H1 (cell line): ENCODE results near the gene FLRT2. TPM values are rescaled to one million over a fixed set of nuclear protein-coding genes. Genes with fewer than 3 reads are reported as not detected.

Experiments
- CTCF ChIA-PET: fragments of 300-600 bp; sonication (Branson Sonifier 250); formaldehyde crosslinking; loops from one replicate; lab custom pipeline; 2021; ENCODE audit not compliant: partially characterized antibody; lab: Charles Lee
- POLR2A ChIA-PET: fragments of 300-600 bp; sonication (Branson Sonifier 250); formaldehyde crosslinking; loops from one replicate; lab custom pipeline; 2021; ENCODE audit warnings: inconsistent platforms; ENCODE audit not compliant: partially characterized antibody; lab: Charles Lee
- DNase-seq, 2 experiments: peaks; one replicate each; pipeline versions ENCODE4 v3.0.0 to v3.0.0-alpha.2; 2010 to 2022; ENCODE audit warnings: low spot score in 2 of 2, low read depth in 1 of 2, mixed read lengths in 1 of 2
- FAIRE-seq: peaks from 2 replicates; lab custom pipeline; 2011; peaks lifted over from hg19 to GRCh38; lab: Jason Lieb, UNC
- H2AFZ ChIP-seq: 2 replicates; pipeline ENCODE4 v1.8.1; 2012; ENCODE audit warnings: low read length, inconsistent platforms
- H2AK5ac ChIP-seq: 2 replicates; pipeline ENCODE4 v1.6.1; 2013; ENCODE audit warnings: low read depth, low read length
- H2BK120ac ChIP-seq: replicated peaks from 2 replicates; pipeline ENCODE3; 2013; ENCODE audit warnings: low read depth, low read length, inconsistent platforms
- H2BK12ac ChIP-seq: 2 replicates; pipeline ENCODE4 v1.6.1; 2013; ENCODE audit warnings: low read depth, low read length
- H2BK15ac ChIP-seq: 2 replicates; pipeline ENCODE4 v1.6.1; 2013; ENCODE audit warnings: low read length
- H2BK20ac ChIP-seq: 2 replicates; pipeline ENCODE4 v1.6.1; 2013; ENCODE audit warnings: low read length
- H2BK5ac ChIP-seq: 2 replicates; pipeline ENCODE4 v1.6.1; 2013; ENCODE audit warnings: low read depth, low read length
- H3K14ac ChIP-seq: 2 replicates; pipeline ENCODE4 v1.6.1; 2013; ENCODE audit warnings: inconsistent platforms; ENCODE audit not compliant: insufficient read length
- H3K18ac ChIP-seq: 2 replicates; pipeline ENCODE4 v1.6.1; 2013; ENCODE audit warnings: low read length; ENCODE audit errors: extremely low read depth
- H3K23ac ChIP-seq: 2 replicates; pipeline ENCODE4 v1.6.1; 2013; ENCODE audit warnings: inconsistent platforms; ENCODE audit not compliant: insufficient read length
- H3K23me2 ChIP-seq: 2 replicates; pipeline ENCODE4 v1.6.1; 2013; ENCODE audit warnings: low read depth, low read length
- H3K27ac ChIP-seq: 2 replicates; pipeline ENCODE4 v1.6.1; 2011; ENCODE audit warnings: low read depth, low read length, inconsistent platforms
- H3K27me3 ChIP-seq, 4 experiments: replicated peaks in 1 of 4; 1 replicate in 1 of 4; 2 replicates in 3 of 4; pipeline versions ENCODE4 v1.6.1 to v1.8.1; 2011 to 2013; ENCODE audit warnings: low read length in 3 of 4, mild to moderate bottlenecking in 3 of 4, inconsistent platforms in 2 of 4, mixed read lengths in 2 of 4, moderate library complexity in 1 of 4; ENCODE audit not compliant: control insufficient read depth in 3 of 4, insufficient read depth in 3 of 4; ENCODE audit errors: extremely low read depth in 1 of 4
- H3K36me3 ChIP-seq, 4 experiments: 2 replicates each; pipeline versions ENCODE4 v1.6.1 to v1.8.1; 2011 to 2013; ENCODE audit warnings: mild to moderate bottlenecking in 4 of 4, low read length in 3 of 4, moderate library complexity in 2 of 4, control low read depth in 1 of 4, inconsistent platforms in 1 of 4; ENCODE audit not compliant: insufficient read depth in 4 of 4, control insufficient read depth in 2 of 4
- H3K4ac ChIP-seq: replicated peaks from 2 replicates; pipeline ENCODE3; 2013; ENCODE audit warnings: low read length, low read depth, mixed read lengths, inconsistent platforms; ENCODE audit not compliant: insufficient read length
- H3K4me1 ChIP-seq, 4 experiments: replicated peaks in 1 of 4; 1 replicate in 1 of 4; 2 replicates in 3 of 4; pipeline versions ENCODE4 v1.6.1 to v1.8.1; 2011 to 2013; ENCODE audit warnings: low read length in 3 of 4, inconsistent platforms in 2 of 4, mixed read lengths in 1 of 4; ENCODE audit not compliant: insufficient read depth in 4 of 4, control insufficient read depth in 3 of 4
- H3K4me2 ChIP-seq, 2 experiments: 2 replicates each; pipeline versions ENCODE4 v1.6.1 to v1.8.1; 2011 to 2013; ENCODE audit warnings: low read depth in 2 of 2, low read length in 2 of 2, control low read depth in 1 of 2, inconsistent platforms in 1 of 2, mild to moderate bottlenecking in 1 of 2; ENCODE audit not compliant: insufficient read depth in 1 of 2
- H3K4me3 ChIP-seq, 4 experiments: fragments of 200-600, 300-600 bp in 1 of 4; sonication (generic), shearing (Covaris generic), sonication (Bioruptor Twin) in 1 of 4; 2 replicates each; pipeline versions ENCODE4 v1.5.1 to v1.8.1; 2011 to 2016; ENCODE audit warnings: low read length in 4 of 4, low read depth in 3 of 4, control low read depth in 2 of 4, inconsistent platforms in 2 of 4, mild to moderate bottlenecking in 2 of 4, mixed read lengths in 1 of 4, moderate library complexity in 1 of 4; ENCODE audit not compliant: insufficient read depth in 2 of 4; ENCODE audit errors: extremely low read depth in 1 of 4
- H3K56ac ChIP-seq: replicated peaks from 2 replicates; pipeline ENCODE3; 2013; ENCODE audit warnings: low read depth, mild to moderate bottlenecking, mixed read lengths, low read length, inconsistent platforms; ENCODE audit not compliant: insufficient read length
- H3K79me1 ChIP-seq: 2 replicates; pipeline ENCODE4 v1.6.1; 2013; ENCODE audit warnings: low read depth, low read length, control low read depth
- H3K79me2 ChIP-seq, 2 experiments: 2 replicates each; pipeline versions ENCODE4 v1.6.1 to v1.8.1; 2012 to 2013; ENCODE audit warnings: low read length in 2 of 2, mild to moderate bottlenecking in 2 of 2, inconsistent platforms in 1 of 2; ENCODE audit not compliant: insufficient read depth in 2 of 2, control insufficient read depth in 1 of 2
- H3K9ac ChIP-seq, 4 experiments: replicated peaks in 1 of 4; 1 replicate in 1 of 4; 2 replicates in 3 of 4; pipeline versions ENCODE4 v1.6.1 to v1.8.1; 2011 to 2013; ENCODE audit warnings: low read depth in 3 of 4, low read length in 3 of 4, control low read depth in 2 of 4, mild to moderate bottlenecking in 2 of 4, moderate library complexity in 2 of 4, inconsistent platforms in 1 of 4; ENCODE audit errors: extremely low read depth in 1 of 4
- H3K9me3 ChIP-seq, 2 experiments: 2 replicates each; pipeline versions ENCODE4 v1.6.1 to v1.8.1; 2012 to 2013; ENCODE audit warnings: mild to moderate bottlenecking in 2 of 2, moderate library complexity in 2 of 2, control low read depth in 1 of 2, inconsistent platforms in 1 of 2, low read depth in 1 of 2, low read length in 1 of 2, mixed read lengths in 1 of 2; ENCODE audit not compliant: insufficient read depth in 2 of 2
- H4K20me1 ChIP-seq, 2 experiments: replicated peaks in 1 of 2; 2 replicates each; pipeline versions ENCODE3 to v1.8.1; 2011 to 2013; ENCODE audit warnings: inconsistent platforms in 2 of 2, low read length in 2 of 2, mild to moderate bottlenecking in 1 of 2; ENCODE audit not compliant: insufficient read depth in 2 of 2, control insufficient read depth in 1 of 2
- H4K5ac ChIP-seq: 2 replicates; pipeline ENCODE4 v1.6.1; 2013; ENCODE audit warnings: low read length, low read depth, mixed read lengths, inconsistent platforms; ENCODE audit not compliant: insufficient read length
- H4K8ac ChIP-seq: 2 replicates; pipeline ENCODE4 v1.8.0; 2013; ENCODE audit warnings: mild to moderate bottlenecking, moderate library complexity, low read length, inconsistent platforms; ENCODE audit not compliant: insufficient read depth; ENCODE audit errors: extremely low read depth
- H4K91ac ChIP-seq: replicated peaks from 2 replicates; pipeline ENCODE3; 2013; ENCODE audit warnings: low read length, mixed read lengths, inconsistent platforms; ENCODE audit not compliant: insufficient read length
- TBP ChIP-seq: IDR thresholded peaks from 2 replicates; pipeline ENCODE4 v1.6.1; 2011; ENCODE audit warnings: low read depth, low read length, improper control_type of control experiment
- WGBS, 2 experiments: shearing (Covaris generic) in 1 of 2; methylation state at CpG; one replicate each; pipeline versions ENCODE4 v1.1.6 to v1.1.7; 2013 to 2015; ENCODE audit warnings: low lambda C conversion rate in 2 of 2, mixed read lengths in 2 of 2, inconsistent platforms in 1 of 2, low coverage in 1 of 2, missing lambda C conversion rate in 1 of 2; ENCODE audit not compliant: insufficient replicate concordance in 2 of 2, insufficient coverage in 1 of 2, insufficient read length in 1 of 2; ENCODE audit errors: extremely low coverage in 1 of 2, missing lambda C conversion rate in 1 of 2; 5-methylcytosine and 5-hydroxymethylcytosine counted together
- polyA plus RNA-seq, 7 experiments: library from polyadenylated mRNA; depleted of rRNA in 3 of 7; stranded (reverse) in 5 of 7; unstranded in 2 of 7; fragments of >200 nt in 5 of 7; fragments of 200-250 nt in 2 of 7; gene quantifications; 1 replicate in 5 of 7; 2 replicates in 1 of 7; 4 replicates in 1 of 7; pipeline versions ENCODE4 v1.2.1 to v1.2.3, GENCODE V29; 2011 to 2013; ENCODE audit warnings: missing spikeins in 2 of 7, mixed read lengths in 2 of 7
- total RNA-seq: library from RNA; stranded (reverse); fragmentation: NEBNext Ultra II Directional; extraction: Animal tissue kit (Norgen Biotek cat#: 25700); gene quantifications from 2 replicates; pipeline ENCODE4 v1.2.1, GENCODE V29; 2021

The FLRT2 gene
- total and polyA plus RNA-seq, 2 of the 8 experiments (the other 6 are each of a cell fraction or from before 2014, with no cell fraction given) = 2.4 to 6.9 TPM

DNA sequence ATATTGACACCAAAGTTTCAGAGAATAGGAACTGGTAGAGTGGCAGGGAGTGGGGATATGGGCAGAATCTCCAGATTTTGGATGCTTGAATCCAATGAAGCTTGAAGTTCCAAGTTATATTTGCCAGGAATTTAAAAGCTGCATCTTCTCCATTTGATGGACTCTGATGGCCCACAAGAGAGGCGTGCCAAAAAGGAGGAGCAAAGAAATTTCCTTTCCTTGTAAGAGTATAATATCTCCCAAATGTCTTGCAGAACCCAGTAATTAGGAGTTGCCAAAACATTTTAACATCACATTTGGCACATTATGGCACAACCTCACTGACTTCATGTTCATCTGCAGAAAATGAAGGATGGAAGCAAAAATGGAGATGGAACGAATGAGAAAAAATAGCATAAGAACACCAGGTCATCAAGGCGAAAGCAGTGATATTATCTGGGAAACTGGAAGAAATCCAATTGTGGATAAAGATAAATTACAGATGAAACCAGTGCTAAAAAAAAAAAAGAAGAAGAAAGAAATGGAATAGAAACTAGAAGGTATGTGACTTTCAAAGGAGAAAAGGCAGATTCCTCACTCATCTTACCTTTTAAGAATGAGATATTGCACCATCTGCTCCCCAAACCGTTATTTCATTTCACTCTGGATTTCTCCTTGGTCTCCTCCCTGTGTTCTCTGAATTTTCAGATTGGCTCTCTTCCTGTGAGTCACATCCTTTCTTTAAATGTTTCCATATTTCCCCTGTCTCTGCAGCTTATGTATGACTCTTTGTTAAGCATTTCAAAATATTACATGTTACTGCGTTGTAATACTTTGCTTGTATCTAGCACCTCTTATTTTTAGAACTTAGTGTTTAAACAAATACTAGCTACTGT is 13.5 kb upstream of the FLRT2 start:
- H3K27ac ChIP-seq = no peak overlapping the region
- H3K4ac ChIP-seq = no peak overlapping the region
- no peak overlapping the region for H4K5ac ChIP-seq
- no peak overlapping the region for H3K18ac ChIP-seq
- H3K79me1 ChIP-seq = no peaks in the 10 kb centered on the region
- POLR2A ChIA-PET = no interaction called here
- H2BK5ac ChIP-seq = no peak overlapping the region
- 91% methylated on average over 5 of the region's 5 CpGs; no CpG with 5 or more reads in 1 of the 2 experiments for WGBS, 2 experiments
- no peaks in the 10 kb centered on the region for H3K36me3 ChIP-seq
- H2BK15ac ChIP-seq = no peak overlapping the region
- H3K23me2 ChIP-seq = no peaks in the 10 kb centered on the region; the same call in 1 of the 2 replicates
- H3K23ac ChIP-seq = no peak overlapping the region
- H3K4me1 ChIP-seq = no peaks in the 10 kb centered on the region
- no peak overlapping the region for H2AK5ac ChIP-seq
- no peak overlapping the region for H3K56ac ChIP-seq
- peak overlapping the region; percentile 59; the same call in 1 of the 2 replicates for H2AFZ ChIP-seq
- no peaks in the 10 kb centered on the region for H4K20me1 ChIP-seq
- H4K91ac ChIP-seq = no peak overlapping the region
- H3K27me3 ChIP-seq = no peaks in the 10 kb centered on the region
- H3K14ac ChIP-seq = no peak overlapping the region
- H3K4me2 ChIP-seq = no peak overlapping the region
- H2BK12ac ChIP-seq = no peak overlapping the region
- FAIRE-seq = no peak
- no peak for DNase-seq
- H2BK120ac ChIP-seq = no peak overlapping the region
- no peaks in the 10 kb centered on the region for H3K9me3 ChIP-seq
- H3K4me3 ChIP-seq = no peak overlapping the region
- H3K9ac ChIP-seq = no peak overlapping the region
- no peak overlapping the region for H2BK20ac ChIP-seq
- CTCF ChIA-PET = interaction anchor here (2.4 kb wide), 1 partner anchor 12 kb away, joined by 12 read pairs; no protein-coding TSS in a partner anchor
- no peaks in the 10 kb centered on the region for H3K79me2 ChIP-seq
- no peak overlapping the region for H4K8ac ChIP-seq
- no peak for TF ChIP-seq TBP
